GM12891 (cell line): ENCODE data around the gene MISP.

Source experiments
- POLR2A ChIP-seq: IDR thresholded peaks from 2 replicates; pipeline ENCODE4 v1.6.1; 2011; ENCODE audit warnings: low read depth, low read length, control low read depth
- POLR2AphosphoS5 ChIP-seq: IDR thresholded peaks from 2 replicates; pipeline ENCODE4 v1.6.1; 2011; ENCODE audit warnings: low read depth, low read length, control low read depth
- POU2F2 ChIP-seq: IDR thresholded peaks from 2 replicates; pipeline ENCODE4 v1.6.1; 2011; ENCODE audit warnings: low read depth, mild to moderate bottlenecking, control low read depth, low read length, moderate library complexity
- SPI1 ChIP-seq: IDR thresholded peaks from 2 replicates; pipeline ENCODE4 v1.6.1; 2011; ENCODE audit warnings: low read depth, low read length, control low read depth
- TAF1 ChIP-seq: IDR thresholded peaks from 2 replicates; pipeline ENCODE4 v1.6.1; 2011; ENCODE audit warnings: low read depth, low read length, control low read depth

DNA sequence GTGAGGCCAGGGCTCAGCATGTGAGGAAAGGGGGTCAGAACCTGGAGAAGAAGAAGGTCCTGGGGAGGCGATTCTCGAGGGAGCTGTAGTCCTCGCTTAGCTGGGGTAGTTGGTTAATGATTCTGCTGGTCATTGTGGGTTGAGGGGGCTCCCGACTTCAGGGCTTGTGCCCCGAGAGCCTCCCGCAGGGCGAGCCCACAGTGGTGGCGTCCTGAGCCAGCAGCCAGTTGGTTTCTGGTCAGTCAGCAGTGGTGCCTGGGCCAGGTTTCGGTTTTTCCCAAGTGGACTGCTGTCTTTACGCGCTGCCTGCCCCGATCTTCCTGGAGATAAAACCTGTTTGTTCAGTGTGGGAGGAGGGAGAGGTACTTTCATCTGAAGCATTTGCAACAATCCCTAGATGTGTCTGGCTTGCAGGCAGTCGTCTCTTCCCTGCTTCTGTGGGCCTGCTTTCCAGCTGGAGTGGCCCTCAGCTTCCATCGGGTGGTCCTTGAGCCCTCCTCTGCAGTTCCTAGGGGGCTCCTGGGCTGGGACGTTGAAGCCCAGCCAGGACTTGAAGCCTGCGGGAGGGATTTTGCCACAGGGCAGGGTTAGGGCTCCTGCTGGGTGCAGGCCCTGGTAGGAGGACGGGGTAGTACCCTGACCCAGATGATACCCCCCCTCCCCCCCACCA is 49.6 kb downstream of the MISP start:
- no peak for TF ChIP-seq TAF1
- peak; percentile 59; the same call in 1 of the 2 replicates for TF ChIP-seq POLR2AphosphoS5
- peak; percentile 58; the same call in 1 of the 2 replicates for TF ChIP-seq POLR2A
- no peak for TF ChIP-seq POU2F2
- TF ChIP-seq SPI1: no peak
